ENCODE results near the gene PPP1R26. TPM values are rescaled to one million over a fixed set of nuclear protein-coding genes. Genes with fewer than 3 reads are reported as not detected.

The PPP1R26 gene
- total and polyA plus RNA-seq, 8 donors, result 5.3 to 22.8 (median 12.9) TPM

GRCh38 chr9:135507104-135508035, 27.8 kb downstream of the PPP1R26 start:
- Histone ChIP-seq H3K36me3 (peaks cover 25 to 35% (median 32%) of the 10 kb centered on the region in 4 donors), H3K27ac (no peak overlapping the region), H3K4me3 (no peak overlapping the region), H3K27me3 (no peaks in the 10 kb centered on the region), H3K9me3 (peaks cover 0 to 18% (median 12%) of the 10 kb centered on the region in 4 donors), H3K4me1 (peaks cover 2 to 20% (median 11%) of the 10 kb centered on the region in 4 donors)
- 81 to 88% (median 87%) methylated on average over 22 to 23 of the region's 23 CpGs for WGBS, 5 donors
- DNase-seq, result no peak
- intact Hi-C loops (cut with DNase I; ENCODE audit: low total_unique reads), result no loop called here
- TF ChIP-seq EP300 (IDR thresholded peaks at IDR 0.05) (no peak), CTCF (IDR thresholded peaks at IDR 0.05) (no peak), POLR2A (IDR thresholded peaks at IDR 0.05) (no peak), POLR2AphosphoS5 (IDR thresholded peaks at IDR 0.05) (no peak)

GRCh38 chr9:135508211-135508820, 28.7 kb downstream of the PPP1R26 start:
- H3K36me3 ChIP-seq, result peaks cover 16 to 26% (median 23%) of the 10 kb centered on the region in 4 donors
- H3K4me1 ChIP-seq, result peaks cover 0 to 12% (median 6%) of the 10 kb centered on the region in 4 donors
- peaks cover 0 to 18% (median 12%) of the 10 kb centered on the region in 4 donors for H3K9me3 ChIP-seq
- no peak for TF ChIP-seq CTCF (IDR thresholded peaks at IDR 0.05)
- TF ChIP-seq EP300 (IDR thresholded peaks at IDR 0.05), result no peak
- intact Hi-C loops (cut with DNase I; ENCODE audit: low total_unique reads), result no loop called here
- no peaks in the 10 kb centered on the region for H3K27me3 ChIP-seq
- H3K4me3 ChIP-seq, result no peak overlapping the region
- no peak for DNase-seq
- no peak overlapping the region for H3K27ac ChIP-seq
- 85 to 90% (median 87%) methylated on average over 7 to 9 of the region's 9 CpGs for WGBS, 5 donors

GRCh38 chr9:135509458-135509857, 29.9 kb downstream of the PPP1R26 start:
- intact Hi-C loops (cut with DNase I; ENCODE audit: low total_unique reads), result no loop called here
- 79 to 93% (median 87%) methylated on average over 2 of the region's 2 CpGs for WGBS, 5 donors
- Histone ChIP-seq H3K27ac (no peak overlapping the region), H3K36me3 (peaks cover 5 to 14% (median 11%) of the 10 kb centered on the region in 4 donors), H3K9me3 (peaks cover 0 to 18% (median 12%) of the 10 kb centered on the region in 4 donors), H3K4me3 (no peak overlapping the region), H3K27me3 (peaks cover 0 to under 1% (median 0%) of the 10 kb centered on the region in 3 donors), H3K4me1 (peaks cover 0 to 9% (median 4%) of the 10 kb centered on the region in 4 donors)
- TF ChIP-seq POLR2A (IDR thresholded peaks at IDR 0.05) (no peak), CTCF (IDR thresholded peaks at IDR 0.05) (no peak)
- no peak for DNase-seq

- Histone ChIP-seq H3K4me3 (no peak overlapping the region), H3K27me3 (peaks cover 0 to 22% (median 0%) of the 10 kb centered on the region in 3 donors), H3K27ac (no peak overlapping the region), H3K36me3 (no peaks in the 10 kb centered on the region), H3K9me3 (peaks cover 0 to 18% (median 12%) of the 10 kb centered on the region in 4 donors), H3K4me1 (no peaks in the 10 kb centered on the region)
- intact Hi-C loops (cut with DNase I; ENCODE audit: low total_unique reads), result no loop called here
- TF ChIP-seq POLR2A (IDR thresholded peaks at IDR 0.05), result no peak
- no peak for TF ChIP-seq POLR2AphosphoS5 (IDR thresholded peaks at IDR 0.05)
- no peak for TF ChIP-seq EP300 (IDR thresholded peaks at IDR 0.05)
- no peak for TF ChIP-seq CTCF (IDR thresholded peaks at IDR 0.05)
- WGBS, 5 donors, result 73 to 80% (median 75%) methylated on average over 10 of the region's 10 CpGs
- DNase-seq, result no peak
Measured at GRCh38 chr9:135512241-135512603, 32.6 kb downstream of the PPP1R26 start.

All from stomach (tissue), 9 donors.